GM18870 (cell line): Measurements from ENCODE around the gene MAGI3.
"Not testable (repeated sequence)": the region's sequence is repeated elsewhere in the genome, so short reads cannot be mapped to it uniquely, and the experiment has no call there.

Experiments
- ATAC-seq: cut with Tn5 transposase; IDR thresholded peaks from one replicate; pipeline ENCODE4 v1.9.1; 2021; ENCODE audit warnings: moderate library complexity; ENCODE audit not compliant: unreplicated experiment

The MAGI3 gene

GRCh38 chr1:113396585-113396984 lies 6.3 kb downstream of the MAGI3 start:
- no peak for ATAC-seq

- ATAC-seq = no peak
Measured at GRCh38 chr1:113399062-113399583, 8.8 kb downstream of the MAGI3 start.

- no peak for ATAC-seq
Measured at GRCh38 chr1:113401067-113401466, 10.8 kb downstream of the MAGI3 start.

GRCh38 chr1:113401728-113402127 lies 11.4 kb downstream of the MAGI3 start:
- no peak for ATAC-seq

- no peak for ATAC-seq
Measured at GRCh38 chr1:113403065-113403464, 12.8 kb downstream of the MAGI3 start.

GRCh38 chr1:113405573-113405972 lies 15.3 kb downstream of the MAGI3 start:
- ATAC-seq = no peak

- not testable (repeated sequence) for ATAC-seq
Measured at GRCh38 chr1:113406149-113406548, 15.8 kb downstream of the MAGI3 start.

- ATAC-seq = no peak
Measured at GRCh38 chr1:113409363-113409762, 19.0 kb downstream of the MAGI3 start.

- ATAC-seq = not testable (repeated sequence)
Measured at GRCh38 chr1:113412020-113412419, 21.7 kb downstream of the MAGI3 start.

- no peak for ATAC-seq
Measured at GRCh38 chr1:113415310-113416070, 25.2 kb downstream of the MAGI3 start.

- ATAC-seq = not testable (repeated sequence)
Measured at GRCh38 chr1:113416071-113416470, 25.8 kb downstream of the MAGI3 start.

GRCh38 chr1:113416496-113416895 lies 26.2 kb downstream of the MAGI3 start:
- no peak for ATAC-seq

GRCh38 chr1:113422315-113423068 lies 32.2 kb downstream of the MAGI3 start:
- ATAC-seq = no peak

- ATAC-seq = no peak
Measured at GRCh38 chr1:113423826-113424225, 33.5 kb downstream of the MAGI3 start.

- ATAC-seq = no peak
Measured at GRCh38 chr1:113429461-113430153, 39.3 kb downstream of the MAGI3 start.

- no peak for ATAC-seq
Measured at GRCh38 chr1:113433184-113433583, 42.9 kb downstream of the MAGI3 start.

GRCh38 chr1:113434081-113434873 lies 44.0 kb downstream of the MAGI3 start:
- ATAC-seq = no peak

GRCh38 chr1:113434874-113435175 lies 44.5 kb downstream of the MAGI3 start:
- ATAC-seq = no peak

- no peak for ATAC-seq
Measured at GRCh38 chr1:113437554-113438341, 47.4 kb downstream of the MAGI3 start.
